Effector memory CD8-positive, alpha-beta T cell (primary cell): ENCODE data around the gene ATRN.
"Not testable (repeated sequence)": the region's sequence is repeated elsewhere in the genome, so short reads cannot be mapped to it uniquely, and the experiment has no call there.

Source experiments
- ATAC-seq: fragments of 150-1000 bp; cut with Tn5 transposase; replicated peaks from 2 replicates; pipeline ENCODE4 v1.10.0; 2021; ENCODE audit warnings: mild to moderate bottlenecking, moderate library complexity
- DNase-seq, 3 experiments: peaks; one replicate each; pipeline ENCODE4 v3.0.0; 2021
- H3K27ac Mint-ChIP-seq, 2 donors: one replicate each; pipeline ENCODE4 v1.8.0; 2022; ENCODE audit warnings: mild to moderate bottlenecking in 2 of 2, mixed read lengths in 2 of 2, moderate library complexity in 2 of 2
- H3K27me3 Mint-ChIP-seq, 2 donors: one replicate each; pipeline ENCODE4 v1.8.0; 2022; ENCODE audit warnings: mixed read lengths in 2 of 2
- H3K36me3 Mint-ChIP-seq: one replicate; pipeline ENCODE4 v1.8.0; 2022; ENCODE audit warnings: mild to moderate bottlenecking, moderate library complexity, mixed read lengths; ENCODE audit not compliant: insufficient read depth
- H3K4me1 Mint-ChIP-seq, 2 donors: one replicate each; pipeline ENCODE4 v1.8.0; 2022; ENCODE audit warnings: low read depth in 2 of 2, mixed read lengths in 2 of 2
- H3K4me3 Mint-ChIP-seq, 2 donors: one replicate each; pipeline ENCODE4 v1.8.0; 2022; ENCODE audit warnings: mild to moderate bottlenecking in 2 of 2, mixed read lengths in 2 of 2, moderate library complexity in 2 of 2
- H3K9me3 Mint-ChIP-seq, 2 donors: one replicate each; pipeline ENCODE4 v1.8.0; 2022; ENCODE audit warnings: mixed read lengths in 2 of 2

ATRN gene

DNA sequence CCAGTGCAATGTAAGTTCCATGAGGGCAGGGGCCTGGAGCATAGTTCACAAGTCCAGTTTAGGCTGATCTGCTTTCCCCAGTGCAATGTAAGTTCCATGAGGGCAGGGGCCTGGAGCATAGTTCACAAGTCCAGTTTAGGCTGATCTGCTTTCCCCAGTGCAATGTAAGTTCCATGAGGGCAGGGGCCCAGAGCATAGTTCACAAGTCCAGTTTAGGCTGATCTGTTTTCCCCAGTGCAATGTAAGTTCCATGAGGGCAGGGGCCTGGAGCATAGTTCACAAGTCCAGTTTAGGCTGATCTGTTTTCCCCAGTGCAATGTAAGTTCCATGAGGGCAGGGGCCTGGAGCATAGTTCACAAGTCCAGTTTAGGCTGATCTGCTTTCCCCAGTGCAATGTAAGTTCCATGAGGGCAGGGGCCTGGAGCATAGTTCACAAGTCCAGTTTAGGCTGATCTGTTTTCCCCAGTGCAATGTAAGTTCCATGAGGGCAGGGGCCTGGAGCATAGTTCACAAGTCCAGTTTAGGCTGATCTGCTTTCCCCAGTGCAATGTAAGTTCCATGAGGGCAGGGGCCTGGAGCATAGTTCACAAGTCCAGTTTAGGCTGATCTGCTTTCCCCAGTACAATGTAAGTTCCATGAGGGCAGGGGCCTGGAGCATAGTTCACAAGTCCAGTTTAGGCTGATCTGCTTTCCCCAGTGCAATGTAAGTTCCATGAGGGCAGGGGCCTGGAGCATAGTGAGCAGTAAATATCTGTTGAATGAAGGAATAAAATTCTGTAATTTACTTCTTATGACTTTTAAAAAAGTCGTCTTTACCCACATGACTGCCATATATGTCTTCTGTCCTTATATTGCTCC, 6.4 kb downstream of the ATRN start:
- peaks cover 26 to 35% of the 10 kb centered on the region in 2 donors for H3K4me1 Mint-ChIP-seq
- not testable (repeated sequence) for H3K4me3 Mint-ChIP-seq, DNase-seq, H3K27me3 Mint-ChIP-seq, ATAC-seq, H3K9me3 Mint-ChIP-seq, H3K36me3 Mint-ChIP-seq
- peak overlapping the region in 1 of 2 donors; percentile 15 for H3K27ac Mint-ChIP-seq

DNA sequence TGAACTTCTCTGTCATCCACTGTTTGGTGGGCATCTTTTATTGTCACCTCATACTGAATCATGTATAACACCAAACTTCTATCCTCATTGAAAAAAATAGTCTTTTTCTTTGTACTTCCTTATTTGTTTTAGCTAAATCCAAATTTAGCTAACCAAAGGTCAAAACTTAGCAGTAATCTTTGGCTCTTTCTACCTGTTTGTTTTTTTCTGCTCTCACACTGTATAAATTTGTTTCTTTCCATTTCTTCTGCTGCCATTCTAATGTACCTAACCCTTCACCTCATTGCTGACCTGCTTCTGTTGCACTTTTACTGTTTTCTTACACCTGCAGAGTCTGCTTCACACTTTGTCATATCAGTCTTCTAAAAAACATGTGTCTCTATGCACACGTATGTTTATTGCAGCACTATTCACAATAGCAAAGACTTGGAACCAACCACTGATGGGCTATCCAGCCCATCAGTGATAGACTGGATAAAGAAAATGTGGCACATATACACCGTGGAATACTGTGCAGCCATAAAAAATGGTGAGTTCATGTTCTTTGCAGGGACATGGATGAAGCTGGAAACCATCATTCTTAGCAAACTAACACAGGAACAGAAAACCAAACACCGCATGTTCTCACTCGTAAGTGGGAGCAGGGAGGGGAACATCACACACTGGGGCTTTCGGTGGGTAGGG, 7.2 kb downstream of the ATRN start:
- peaks cover 18 to 27% of the 10 kb centered on the region in 2 donors for H3K4me1 Mint-ChIP-seq
- H3K9me3 Mint-ChIP-seq: no peaks in the 10 kb centered on the region
- DNase-seq: no peak
- no peak for ATAC-seq
- H3K4me3 Mint-ChIP-seq: no peak overlapping the region
- no peaks in the 10 kb centered on the region for H3K27me3 Mint-ChIP-seq
- H3K36me3 Mint-ChIP-seq: peaks cover 6% of the 10 kb centered on the region
- H3K27ac Mint-ChIP-seq: peak overlapping the region in 1 of 2 donors; percentile 15

DNA sequence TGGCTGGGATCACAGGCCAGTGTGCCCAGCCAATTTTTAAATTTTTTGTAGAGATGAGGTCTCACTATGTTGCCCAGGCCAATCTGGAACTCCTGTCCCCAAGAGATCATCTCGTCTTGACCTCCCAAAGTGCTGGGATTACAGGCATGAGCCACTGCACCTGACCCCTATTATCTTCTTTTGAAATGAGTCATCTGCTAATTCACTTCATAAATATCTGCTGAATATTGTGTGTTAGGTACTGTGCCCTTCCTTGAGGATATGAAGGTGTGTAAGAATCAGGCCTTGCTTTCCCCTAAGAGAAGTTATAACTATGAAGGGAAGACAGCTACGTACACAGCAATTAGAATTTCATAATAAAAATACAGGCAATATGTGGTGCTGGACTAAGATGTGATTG, 8.2 kb downstream of the ATRN start:
- Mint-ChIP-seq H3K4me1 (peaks cover 8 to 19% of the 10 kb centered on the region in 2 donors), H3K36me3 (peaks cover 6% of the 10 kb centered on the region), H3K27me3 (no peaks in the 10 kb centered on the region), H3K4me3 (no peak overlapping the region), H3K27ac (no peak overlapping the region), H3K9me3 (no peaks in the 10 kb centered on the region)
- DNase-seq (no peak), ATAC-seq (no peak)

DNA sequence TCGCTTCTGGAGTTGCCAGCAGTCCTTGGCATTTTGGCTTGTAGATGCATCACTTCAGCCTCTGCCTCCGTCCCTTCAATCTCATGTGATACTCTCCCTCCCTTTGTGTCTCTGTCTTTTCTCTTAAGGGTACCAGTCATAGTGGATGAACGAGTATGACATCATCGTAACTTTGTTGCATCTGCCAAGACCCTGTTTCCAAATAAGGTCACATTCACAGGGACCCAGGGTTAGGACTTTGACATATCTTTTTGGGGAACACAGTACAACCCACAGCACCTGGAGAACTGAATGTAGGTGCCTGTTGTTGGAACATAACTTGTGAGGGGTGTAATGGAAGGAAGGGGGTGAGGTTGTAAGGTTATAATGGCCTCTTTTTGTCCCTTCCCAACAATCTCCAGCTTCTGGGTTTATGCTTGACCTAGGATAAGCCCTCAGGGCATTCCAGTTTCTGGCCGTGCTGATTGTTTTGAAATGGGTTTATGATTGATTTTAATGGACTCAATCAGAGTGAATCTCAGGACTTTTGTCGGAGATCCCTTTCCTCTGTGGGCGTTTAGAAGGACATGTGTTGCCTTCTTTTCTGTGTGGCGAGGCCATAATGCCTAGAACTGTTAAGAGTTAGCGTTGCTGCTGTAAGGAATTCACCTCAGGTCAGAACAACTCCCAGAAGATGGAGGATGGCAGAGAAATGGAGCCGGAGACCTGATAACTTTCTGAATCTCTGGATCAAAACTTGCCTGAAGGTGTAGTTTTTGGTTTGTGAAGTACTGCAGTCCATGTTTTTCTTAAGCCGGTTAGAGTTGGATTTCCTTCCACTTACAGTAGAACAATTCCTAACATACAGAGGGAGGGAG, 9.2 kb downstream of the ATRN start:
- H3K27ac Mint-ChIP-seq: peak overlapping the region in 1 of 2 donors; percentile 2
- H3K36me3 Mint-ChIP-seq: no peaks in the 10 kb centered on the region
- H3K4me1 Mint-ChIP-seq: peaks cover 6 to 23% of the 10 kb centered on the region in 2 donors
- H3K4me3 Mint-ChIP-seq: no peak overlapping the region
- no peaks in the 10 kb centered on the region for H3K9me3 Mint-ChIP-seq
- no peaks in the 10 kb centered on the region for H3K27me3 Mint-ChIP-seq
- ATAC-seq (no peak), DNase-seq (no peak)

- H3K4me3 Mint-ChIP-seq: no peak overlapping the region
- no peaks in the 10 kb centered on the region for H3K27me3 Mint-ChIP-seq
- no peaks in the 10 kb centered on the region for H3K9me3 Mint-ChIP-seq
- H3K4me1 Mint-ChIP-seq: peaks cover 8 to 32% of the 10 kb centered on the region in 2 donors
- ATAC-seq (no peak), DNase-seq (no peak)
- H3K36me3 Mint-ChIP-seq: no peaks in the 10 kb centered on the region
- no peak overlapping the region for H3K27ac Mint-ChIP-seq
These were observed 12.5 kb downstream of the ATRN start for GRCh38 chr20:3483309-3483708.

- no peak for DNase-seq
- H3K27me3 Mint-ChIP-seq: no peaks in the 10 kb centered on the region
These were observed 13.0 kb downstream of the ATRN start for GRCh38 chr20:3483784-3484183.

GRCh38 chr20:3485913-3486312, 15.1 kb downstream of the ATRN start:
- Mint-ChIP-seq H3K4me3 (no peak overlapping the region), H3K9me3 (no peaks in the 10 kb centered on the region), H3K27me3 (no peaks in the 10 kb centered on the region), H3K36me3 (peaks cover 5% of the 10 kb centered on the region), H3K4me1 (peaks cover 7 to 29% of the 10 kb centered on the region in 2 donors), H3K27ac (no peak overlapping the region)
- DNase-seq: no peak
- ATAC-seq: no peak

More at GRCh38 chr20:3483784-3484183, 13.0 kb downstream of the ATRN start:
- H3K9me3 Mint-ChIP-seq: no peaks in the 10 kb centered on the region
- H3K4me3 Mint-ChIP-seq: no peak overlapping the region
- H3K36me3 Mint-ChIP-seq: no peaks in the 10 kb centered on the region
- H3K4me1 Mint-ChIP-seq: peaks cover 8 to 33% of the 10 kb centered on the region in 2 donors
- H3K27ac Mint-ChIP-seq: no peak overlapping the region
- no peak for ATAC-seq

- Mint-ChIP-seq H3K4me1 (peaks cover 7 to 25% of the 10 kb centered on the region in 2 donors), H3K4me3 (no peak overlapping the region), H3K27ac (no peak overlapping the region), H3K27me3 (no peaks in the 10 kb centered on the region), H3K36me3 (peaks cover 5% of the 10 kb centered on the region), H3K9me3 (no peaks in the 10 kb centered on the region)
- ATAC-seq: no peak
- DNase-seq: no peak
These were observed 16.0 kb downstream of the ATRN start for GRCh38 chr20:3486850-3487249.

GRCh38 chr20:3492669-3493068, 21.9 kb downstream of the ATRN start:
- Mint-ChIP-seq H3K27ac (no peak overlapping the region), H3K4me1 (peaks cover 9 to 22% of the 10 kb centered on the region in 2 donors), H3K36me3 (peaks cover 5% of the 10 kb centered on the region), H3K4me3 (no peak overlapping the region), H3K27me3 (no peaks in the 10 kb centered on the region), H3K9me3 (no peaks in the 10 kb centered on the region)
- DNase-seq (no peak), ATAC-seq (no peak)

GRCh38 chr20:3494218-3494617, 23.4 kb downstream of the ATRN start:
- H3K27me3 Mint-ChIP-seq: no peaks in the 10 kb centered on the region
- DNase-seq (no peak), ATAC-seq (no peak)
- H3K27ac Mint-ChIP-seq: no peak overlapping the region
- H3K4me3 Mint-ChIP-seq: no peak overlapping the region
- H3K36me3 Mint-ChIP-seq: peaks cover 5% of the 10 kb centered on the region
- H3K4me1 Mint-ChIP-seq: peaks cover 7 to 16% of the 10 kb centered on the region in 2 donors
- no peaks in the 10 kb centered on the region for H3K9me3 Mint-ChIP-seq

DNA sequence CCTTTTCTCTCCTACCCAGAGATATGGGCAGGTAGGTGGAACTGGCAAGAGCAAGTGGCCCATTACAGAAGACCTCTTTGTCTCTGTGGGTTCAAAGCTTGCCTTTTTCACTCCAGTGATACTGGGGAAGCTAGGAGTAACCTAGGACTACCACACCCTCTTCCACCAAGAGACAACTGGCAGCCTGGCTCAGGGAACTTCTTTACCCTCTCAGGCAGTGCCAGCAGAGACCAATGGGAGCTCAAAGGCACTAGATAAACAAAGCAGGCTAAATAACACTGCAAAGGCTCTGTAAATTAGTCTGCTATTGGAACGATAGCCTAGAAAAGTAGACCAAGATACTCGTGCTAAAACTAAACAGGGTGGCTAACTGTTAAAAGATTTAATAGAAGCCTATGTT, 32.1 kb downstream of the ATRN start:
- H3K4me3 Mint-ChIP-seq: no peak overlapping the region
- H3K36me3 Mint-ChIP-seq: no peaks in the 10 kb centered on the region
- H3K4me1 Mint-ChIP-seq: peaks cover 0 to 11% of the 10 kb centered on the region in 2 donors
- no peaks in the 10 kb centered on the region for H3K27me3 Mint-ChIP-seq
- H3K27ac Mint-ChIP-seq: no peak overlapping the region
- no peaks in the 10 kb centered on the region for H3K9me3 Mint-ChIP-seq
- no peak for DNase-seq
- no peak for ATAC-seq

- H3K4me1 Mint-ChIP-seq: peaks cover 0 to 24% of the 10 kb centered on the region in 2 donors
- no peaks in the 10 kb centered on the region for H3K27me3 Mint-ChIP-seq
- DNase-seq (no peak), ATAC-seq (no peak)
- no peaks in the 10 kb centered on the region for H3K36me3 Mint-ChIP-seq
- no peak overlapping the region for H3K27ac Mint-ChIP-seq
- H3K9me3 Mint-ChIP-seq: no peaks in the 10 kb centered on the region
- no peak overlapping the region for H3K4me3 Mint-ChIP-seq
These were observed 34.3 kb downstream of the ATRN start for GRCh38 chr20:3505148-3505547.

- Mint-ChIP-seq H3K4me1 (peaks cover 0 to 21% of the 10 kb centered on the region in 2 donors), H3K27me3 (no peaks in the 10 kb centered on the region), H3K36me3 (no peaks in the 10 kb centered on the region), H3K9me3 (no peaks in the 10 kb centered on the region), H3K27ac (no peak overlapping the region), H3K4me3 (no peak overlapping the region)
- no peak for ATAC-seq
- no peak for DNase-seq
These were observed 38.2 kb downstream of the ATRN start for GRCh38 chr20:3509064-3509463.
